ENCODE data around the gene PLK1.

PLK1 gene

DNA sequence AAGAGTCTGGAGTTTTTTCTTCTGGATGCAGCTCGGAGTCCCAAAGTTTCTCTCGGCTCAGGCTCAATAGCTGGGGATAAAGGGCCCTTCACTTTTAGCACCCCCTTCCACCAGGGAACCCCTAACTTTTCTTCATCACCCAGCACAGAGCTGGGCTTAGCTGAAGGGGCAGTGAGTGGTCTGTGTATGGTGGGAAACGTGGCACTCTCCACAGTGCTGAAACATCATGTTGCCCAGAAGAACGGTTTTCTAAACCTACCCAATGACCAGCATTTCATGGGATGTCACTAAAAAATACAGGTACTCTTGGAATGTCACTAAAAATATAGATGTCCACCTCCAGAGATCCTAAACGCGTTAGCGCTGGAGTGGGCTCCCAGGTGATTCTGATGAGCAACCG lies 22.4 kb downstream of the PLK1 start:
- H3K27ac ChIP-seq, result no peak overlapping the region

DNA sequence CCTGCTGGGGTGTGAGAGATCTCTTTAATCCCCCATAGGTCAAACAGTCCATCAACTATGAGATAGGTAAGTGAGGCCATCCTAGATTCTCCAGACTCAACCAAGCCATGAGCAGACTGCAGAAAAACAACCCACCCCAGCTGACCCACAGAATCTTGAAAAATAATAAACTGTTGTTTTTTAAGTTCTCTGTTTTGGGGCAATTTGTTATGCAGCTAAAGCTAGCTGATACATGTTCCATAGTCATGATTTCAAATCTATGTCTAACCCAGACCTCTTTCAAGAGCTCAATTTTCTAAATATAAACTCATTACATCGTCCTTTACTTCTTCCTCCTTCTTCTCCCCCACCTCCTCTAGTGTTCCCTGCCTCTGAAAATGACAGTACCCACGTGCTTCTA lies 24.3 kb downstream of the PLK1 start:
- TF ChIP-seq, protein P1, sequence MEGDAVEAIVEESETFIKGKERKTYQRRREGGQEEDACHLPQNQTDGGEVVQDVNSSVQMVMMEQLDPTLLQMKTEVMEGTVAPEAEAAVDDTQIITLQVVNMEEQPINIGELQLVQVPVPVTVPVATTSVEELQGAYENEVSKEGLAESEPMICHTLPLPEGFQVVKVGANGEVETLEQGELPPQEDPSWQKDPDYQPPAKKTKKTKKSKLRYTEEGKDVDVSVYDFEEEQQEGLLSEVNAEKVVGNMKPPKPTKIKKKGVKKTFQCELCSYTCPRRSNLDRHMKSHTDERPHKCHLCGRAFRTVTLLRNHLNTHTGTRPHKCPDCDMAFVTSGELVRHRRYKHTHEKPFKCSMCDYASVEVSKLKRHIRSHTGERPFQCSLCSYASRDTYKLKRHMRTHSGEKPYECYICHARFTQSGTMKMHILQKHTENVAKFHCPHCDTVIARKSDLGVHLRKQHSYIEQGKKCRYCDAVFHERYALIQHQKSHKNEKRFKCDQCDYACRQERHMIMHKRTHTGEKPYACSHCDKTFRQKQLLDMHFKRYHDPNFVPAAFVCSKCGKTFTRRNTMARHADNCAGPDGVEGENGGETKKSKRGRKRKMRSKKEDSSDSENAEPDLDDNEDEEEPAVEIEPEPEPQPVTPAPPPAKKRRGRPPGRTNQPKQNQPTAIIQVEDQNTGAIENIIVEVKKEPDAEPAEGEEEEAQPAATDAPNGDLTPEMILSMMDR (IDR thresholded peaks at IDR 0.05), result no peak
- TF ChIP-seq ZFX (IDR thresholded peaks at IDR 0.05; ENCODE audit: borderline replicate concordance), result no peak
- H3K27ac ChIP-seq, result no peak overlapping the region

More for the DNA sequence above, 22.4 kb downstream of the PLK1 start:
- no peak for TF ChIP-seq ZFX (IDR thresholded peaks at IDR 0.05; ENCODE audit: borderline replicate concordance)
- TF ChIP-seq, protein P1 (IDR thresholded peaks at IDR 0.05), result no peak

DNA sequence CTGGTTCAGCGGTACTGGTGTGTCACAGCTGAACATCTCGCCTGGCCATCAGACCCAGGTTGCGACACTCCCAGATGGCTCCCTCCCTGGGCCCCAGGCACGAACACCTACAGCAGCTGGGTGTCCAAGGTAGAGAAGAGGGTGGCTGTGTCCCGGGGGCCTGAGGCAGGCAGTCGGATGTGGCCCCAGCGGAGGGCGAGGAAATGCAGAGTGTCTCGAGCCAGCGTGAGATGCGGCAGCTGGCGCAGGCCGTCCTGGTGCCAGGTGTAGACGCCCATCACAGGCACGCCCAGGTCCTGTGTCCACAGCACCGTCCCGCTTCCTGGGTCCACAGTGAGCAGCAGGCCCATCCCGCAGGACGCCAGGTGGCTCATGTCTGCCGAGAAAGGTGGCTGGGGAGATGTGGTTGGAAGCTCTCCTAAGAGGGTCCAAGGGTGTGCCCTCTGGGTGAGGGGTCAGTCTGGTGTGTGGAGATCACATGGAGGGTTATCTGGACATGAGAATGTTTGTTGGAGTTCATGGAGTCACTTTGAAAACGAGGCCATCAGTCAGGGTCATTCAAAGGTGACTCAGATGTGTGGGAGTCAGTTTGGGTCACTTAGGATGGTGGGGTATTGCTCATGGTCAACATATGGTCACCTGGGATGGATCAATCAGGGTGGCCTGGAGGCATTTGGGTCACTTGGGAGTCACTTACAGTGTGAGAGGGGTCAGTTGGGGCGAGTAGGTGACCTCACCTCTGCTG lies 26.3 kb downstream of the PLK1 start:
- TF ChIP-seq, protein P1 (IDR thresholded peaks at IDR 0.05), result no peak
- TF ChIP-seq ZFX (IDR thresholded peaks at IDR 0.05; ENCODE audit: borderline replicate concordance), result no peak
- no peak overlapping the region for H3K27ac ChIP-seq

DNA sequence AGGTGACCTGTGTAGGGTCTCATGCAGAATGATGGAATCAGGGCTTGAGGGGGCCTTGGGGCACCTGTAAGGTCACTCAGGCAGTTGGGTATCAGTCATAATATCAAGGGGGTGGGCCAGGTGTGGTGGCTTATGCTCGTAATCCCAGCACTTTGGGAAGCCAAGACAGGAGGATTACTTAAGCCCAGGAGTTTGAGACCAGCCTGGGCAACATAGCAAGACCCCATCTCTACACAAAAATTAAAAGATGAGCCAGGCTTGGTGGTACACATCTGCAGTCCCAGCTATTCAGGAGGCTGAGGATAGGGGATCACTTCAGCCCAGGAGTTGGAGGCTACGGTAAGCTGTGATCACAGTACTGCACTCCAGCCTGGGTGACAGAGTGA lies 26.8 kb downstream of the PLK1 start:
- TF ChIP-seq ZFX (IDR thresholded peaks at IDR 0.05; ENCODE audit: borderline replicate concordance), result no peak
- TF ChIP-seq, protein P1 (IDR thresholded peaks at IDR 0.05), result no peak
- H3K27ac ChIP-seq, result no peak overlapping the region

DNA sequence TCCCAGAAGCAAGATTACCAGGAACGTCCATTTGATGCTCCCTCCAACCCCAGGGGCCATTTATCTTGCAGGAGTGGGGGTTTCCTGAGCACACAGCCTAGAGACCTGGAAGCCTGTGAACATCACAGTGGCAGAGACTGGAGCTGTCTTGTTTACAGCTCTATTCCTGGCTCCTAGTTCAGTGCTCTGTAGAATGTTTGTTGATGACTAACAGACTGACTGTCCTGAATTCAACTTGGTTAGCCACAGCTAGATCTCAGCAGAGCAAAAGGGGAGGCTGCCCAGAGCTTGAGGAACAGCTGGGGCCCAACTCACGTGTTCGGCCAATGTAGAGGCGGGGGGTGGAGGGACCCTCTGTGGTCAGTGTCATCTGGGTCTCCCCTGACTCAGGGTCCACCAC lies 27.8 kb downstream of the PLK1 start:
- TF ChIP-seq ZFX (IDR thresholded peaks at IDR 0.05; ENCODE audit: borderline replicate concordance), result no peak
- TF ChIP-seq, protein P1 (IDR thresholded peaks at IDR 0.05), result no peak
- H3K27ac ChIP-seq, result no peak overlapping the region

DNA sequence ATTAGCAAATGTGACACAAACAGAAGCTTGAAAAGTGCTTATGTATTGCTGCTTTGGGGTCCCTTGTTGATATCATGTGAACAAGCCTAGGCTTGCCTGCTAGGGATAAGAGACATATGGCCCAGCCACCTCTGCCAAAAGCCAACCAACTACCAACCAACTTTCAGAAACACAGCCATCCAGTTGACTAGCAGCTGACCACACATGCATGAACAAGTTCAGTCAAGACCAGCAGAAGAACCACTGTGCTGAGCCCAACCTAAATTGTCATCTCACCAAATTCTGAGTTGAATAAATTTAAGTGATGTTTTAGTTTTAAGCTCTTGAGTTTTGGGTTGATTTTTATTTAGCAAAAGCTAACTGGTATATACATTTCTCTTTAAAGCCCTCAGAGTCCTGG lies 30.8 kb downstream of the PLK1 start:
- no peak overlapping the region for H3K27ac ChIP-seq
- TF ChIP-seq, protein P1 (IDR thresholded peaks at IDR 0.05), result no peak
- no peak for TF ChIP-seq ZFX (IDR thresholded peaks at IDR 0.05; ENCODE audit: borderline replicate concordance)

DNA sequence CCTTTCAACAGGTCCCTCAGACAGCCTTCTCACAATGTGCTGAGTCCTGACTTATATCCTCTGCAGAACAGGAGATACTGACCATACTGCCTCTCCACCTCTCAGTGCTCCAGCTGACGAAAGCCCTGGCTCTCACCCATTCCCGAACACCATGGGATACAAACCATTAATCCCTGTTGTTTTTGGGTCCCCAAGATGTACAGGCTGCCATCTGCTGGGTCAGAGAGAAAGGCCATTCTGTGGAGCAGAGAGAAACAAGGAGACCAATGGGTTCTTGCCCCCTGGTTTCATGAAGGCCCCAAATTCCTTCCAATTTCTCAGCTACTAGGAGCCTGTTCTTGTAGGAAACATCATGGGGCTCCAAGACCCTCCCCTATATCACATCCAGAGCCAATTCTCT lies 31.3 kb downstream of the PLK1 start:
- no peak overlapping the region for H3K27ac ChIP-seq
- TF ChIP-seq ZFX (IDR thresholded peaks at IDR 0.05; ENCODE audit: borderline replicate concordance), result no peak
- TF ChIP-seq, protein P1 (IDR thresholded peaks at IDR 0.05), result no peak
